ENCODE data around the gene ZNF524. TPM values are rescaled to one million over a fixed set of nuclear protein-coding genes. Genes with fewer than 3 reads are reported as not detected.
A peak's percentile ranks its signal among the peaks of the same experiment; 100 is the strongest.

Gene ZNF524
- total RNA-seq, 1 experiment from 2014 or later = 26.4 TPM

DNA sequence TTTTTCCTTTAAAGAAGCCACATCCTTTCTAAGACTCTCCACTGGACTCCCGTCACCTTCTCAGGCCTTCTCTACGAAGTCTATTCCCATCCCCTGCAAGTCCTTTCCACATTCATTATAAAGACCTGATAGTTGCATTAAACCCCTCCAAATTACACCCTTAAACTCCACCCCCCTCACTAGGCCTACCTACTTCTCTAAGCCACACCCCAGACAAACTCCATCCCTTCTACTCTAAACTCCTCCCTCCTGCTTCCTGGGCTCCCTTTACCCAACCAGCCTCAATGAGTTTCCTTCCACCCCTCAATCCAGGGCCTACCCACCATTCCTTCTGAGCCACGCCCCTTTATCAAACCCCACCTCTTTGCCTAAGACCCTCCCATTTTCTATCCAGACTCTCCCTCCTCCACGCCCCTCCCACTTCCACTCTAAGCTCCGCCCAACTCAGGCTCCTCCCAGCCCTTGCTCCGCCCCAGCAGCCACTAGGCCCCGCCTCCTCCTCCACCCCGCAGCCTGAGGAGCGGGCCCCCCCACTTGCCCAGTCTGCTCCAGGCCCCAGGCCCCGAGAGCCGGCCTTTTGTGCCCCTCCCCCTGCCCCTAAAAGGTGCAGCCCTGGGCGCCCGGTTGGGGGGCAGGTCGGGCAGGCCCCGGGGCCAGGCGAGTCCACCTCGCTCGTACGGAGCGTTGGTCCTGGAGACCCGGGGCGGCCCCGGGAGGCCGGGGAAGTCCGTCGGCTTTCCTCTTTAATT, 1.2 kb upstream of the ZNF524 start:
- peak overlapping the region; percentile 100 for H3K27ac ChIP-seq (ENCODE audit: low read length)
- ATAC-seq (peak; percentile 80), DNase-seq (ENCODE audit: low read depth, low spot score) (peak; percentile 83)
- ChIA-PET CTCF (interaction anchor here (0.6 to 0.8 kb wide), 2 partner anchors 21 to 31 kb away, joined by 5 to 7 read pairs; no protein-coding TSS in a partner anchor), POLR2A (interaction anchor here (0.5 to 1.6 kb wide), 6 partner anchors 9 to 191 kb away, joined by 3 to 12 read pairs (median 6); partner anchors contain the start of gene ZNF579)
- H3K4me3 ChIP-seq (ENCODE audit: low read depth in 2 of 2, low read length in 2 of 2) = peak overlapping the region; percentile 79 to 85
- in situ Hi-C loops (cut with HindIII; ENCODE audit: low pct_unique_long_range_greater_than_20kb, low sequenced_read_pairs) (no loop called here), intact Hi-C loops (cut with micrococcal nuclease; ENCODE audit: unreplicated experiment) (no loop called here)
- peaks cover 10% of the 10 kb centered on the region for H3K4me1 ChIP-seq (ENCODE audit: control insufficient read depth, insufficient read depth, low read length)
- peak; percentile 62; the same call in 1 of the 2 replicates for TF ChIP-seq POLR2AphosphoS5 (IDR thresholded peaks at IDR 0.05; ENCODE audit: low read depth, low read length)
- 0 out of 2 replicates have a peak, but pooled peaks have one; percentile 58 for TF ChIP-seq TCF7L2 (IDR thresholded peaks at IDR 0.05; ENCODE audit: low read depth, low read length)
- peak; percentile 63; the same call in 1 of the 2 replicates for TF ChIP-seq SIN3A (IDR thresholded peaks at IDR 0.05; ENCODE audit: borderline replicate concordance, insufficient read depth, low read depth, low read length)
- TF ChIP-seq, protein P1, sequence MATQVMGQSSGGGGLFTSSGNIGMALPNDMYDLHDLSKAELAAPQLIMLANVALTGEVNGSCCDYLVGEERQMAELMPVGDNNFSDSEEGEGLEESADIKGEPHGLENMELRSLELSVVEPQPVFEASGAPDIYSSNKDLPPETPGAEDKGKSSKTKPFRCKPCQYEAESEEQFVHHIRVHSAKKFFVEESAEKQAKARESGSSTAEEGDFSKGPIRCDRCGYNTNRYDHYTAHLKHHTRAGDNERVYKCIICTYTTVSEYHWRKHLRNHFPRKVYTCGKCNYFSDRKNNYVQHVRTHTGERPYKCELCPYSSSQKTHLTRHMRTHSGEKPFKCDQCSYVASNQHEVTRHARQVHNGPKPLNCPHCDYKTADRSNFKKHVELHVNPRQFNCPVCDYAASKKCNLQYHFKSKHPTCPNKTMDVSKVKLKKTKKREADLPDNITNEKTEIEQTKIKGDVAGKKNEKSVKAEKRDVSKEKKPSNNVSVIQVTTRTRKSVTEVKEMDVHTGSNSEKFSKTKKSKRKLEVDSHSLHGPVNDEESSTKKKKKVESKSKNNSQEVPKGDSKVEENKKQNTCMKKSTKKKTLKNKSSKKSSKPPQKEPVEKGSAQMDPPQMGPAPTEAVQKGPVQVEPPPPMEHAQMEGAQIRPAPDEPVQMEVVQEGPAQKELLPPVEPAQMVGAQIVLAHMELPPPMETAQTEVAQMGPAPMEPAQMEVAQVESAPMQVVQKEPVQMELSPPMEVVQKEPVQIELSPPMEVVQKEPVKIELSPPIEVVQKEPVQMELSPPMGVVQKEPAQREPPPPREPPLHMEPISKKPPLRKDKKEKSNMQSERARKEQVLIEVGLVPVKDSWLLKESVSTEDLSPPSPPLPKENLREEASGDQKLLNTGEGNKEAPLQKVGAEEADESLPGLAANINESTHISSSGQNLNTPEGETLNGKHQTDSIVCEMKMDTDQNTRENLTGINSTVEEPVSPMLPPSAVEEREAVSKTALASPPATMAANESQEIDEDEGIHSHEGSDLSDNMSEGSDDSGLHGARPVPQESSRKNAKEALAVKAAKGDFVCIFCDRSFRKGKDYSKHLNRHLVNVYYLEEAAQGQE (IDR thresholded peaks at IDR 0.05; ENCODE audit: insufficient read depth in 1 of 2, low read depth in 2 of 2, low read length in 1 of 2) = no peak
- H3K36me3 ChIP-seq (ENCODE audit: control insufficient read depth, insufficient read depth, low read length) = no peaks in the 10 kb centered on the region; the same call in 1 of the 2 replicates
- no peaks in the 10 kb centered on the region for H3K9me3 ChIP-seq (ENCODE audit: control insufficient read depth, insufficient read depth, low read depth, low read length)
- BruUV-seq (replicated peaks) = no TSS peak
- no peaks in the 10 kb centered on the region for H3K27me3 ChIP-seq (ENCODE audit: control insufficient read depth, insufficient read depth, low read length)

DNA sequence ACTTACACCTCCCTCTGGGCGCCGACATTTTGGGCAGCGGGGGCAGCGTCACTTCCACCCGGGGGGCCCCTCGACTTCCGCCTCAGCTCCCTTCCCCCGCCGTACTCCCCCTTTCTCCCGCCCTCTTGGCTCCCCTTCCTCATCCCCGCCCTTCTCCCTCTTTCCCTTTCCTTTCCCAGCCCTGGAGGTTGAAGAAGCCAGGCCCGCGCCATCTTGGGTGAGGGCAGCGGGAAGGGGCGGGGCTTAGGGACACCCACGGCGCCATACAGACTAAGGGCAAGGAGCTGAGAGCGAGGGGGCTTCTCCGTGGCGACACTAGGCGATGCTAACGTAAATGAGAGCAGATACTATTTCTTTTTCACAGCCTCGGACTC, 633 bp upstream of the ZNF524 start, which contains the start of gene FIZ1:
FIZ1 (minus strand) TSS at position 50 of the 374 bp plus-strand sequence. CDS start 1,652 bp downstream, outside the sequence.
- Histone ChIP-seq H3K36me3 (ENCODE audit: control insufficient read depth, insufficient read depth, low read length) (no peaks in the 10 kb centered on the region; the same call in 1 of the 2 replicates), H3K27ac (ENCODE audit: low read length) (peak within 1 kb of the TSS; percentile 100), H3K9me3 (ENCODE audit: control insufficient read depth, insufficient read depth, low read depth, low read length) (no peaks in the 10 kb centered on the region), H3K27me3 (ENCODE audit: control insufficient read depth, insufficient read depth, low read length) (no peaks in the 10 kb centered on the region), H3K4me3 (ENCODE audit: low read depth in 2 of 2, low read length in 2 of 2) (peak within 1 kb of the TSS; percentile 79 to 85), H3K4me1 (ENCODE audit: control insufficient read depth, insufficient read depth, low read length) (peaks cover 14% of the 10 kb centered on the region)
- CTCF ChIA-PET = interaction anchor here (0.6 to 0.8 kb wide), 2 partner anchors 20 to 30 kb away, joined by 5 to 7 read pairs; no protein-coding TSS in a partner anchor
- peak; percentile 94 for DNase-seq (ENCODE audit: low read depth, low spot score)
- TF ChIP-seq TCF7L2 (IDR thresholded peaks at IDR 0.05; ENCODE audit: low read depth, low read length) (no peak; the same call in 1 of the 2 replicates), SIN3A (IDR thresholded peaks at IDR 0.05; ENCODE audit: borderline replicate concordance, insufficient read depth, low read depth, low read length) (peak; percentile 10; the same call in 1 of the 2 replicates), POLR2AphosphoS5 (IDR thresholded peaks at IDR 0.05; ENCODE audit: low read depth, low read length) (peak; percentile 10; the same call in 1 of the 2 replicates)
- TF ChIP-seq, protein P2, sequence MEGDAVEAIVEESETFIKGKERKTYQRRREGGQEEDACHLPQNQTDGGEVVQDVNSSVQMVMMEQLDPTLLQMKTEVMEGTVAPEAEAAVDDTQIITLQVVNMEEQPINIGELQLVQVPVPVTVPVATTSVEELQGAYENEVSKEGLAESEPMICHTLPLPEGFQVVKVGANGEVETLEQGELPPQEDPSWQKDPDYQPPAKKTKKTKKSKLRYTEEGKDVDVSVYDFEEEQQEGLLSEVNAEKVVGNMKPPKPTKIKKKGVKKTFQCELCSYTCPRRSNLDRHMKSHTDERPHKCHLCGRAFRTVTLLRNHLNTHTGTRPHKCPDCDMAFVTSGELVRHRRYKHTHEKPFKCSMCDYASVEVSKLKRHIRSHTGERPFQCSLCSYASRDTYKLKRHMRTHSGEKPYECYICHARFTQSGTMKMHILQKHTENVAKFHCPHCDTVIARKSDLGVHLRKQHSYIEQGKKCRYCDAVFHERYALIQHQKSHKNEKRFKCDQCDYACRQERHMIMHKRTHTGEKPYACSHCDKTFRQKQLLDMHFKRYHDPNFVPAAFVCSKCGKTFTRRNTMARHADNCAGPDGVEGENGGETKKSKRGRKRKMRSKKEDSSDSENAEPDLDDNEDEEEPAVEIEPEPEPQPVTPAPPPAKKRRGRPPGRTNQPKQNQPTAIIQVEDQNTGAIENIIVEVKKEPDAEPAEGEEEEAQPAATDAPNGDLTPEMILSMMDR (IDR thresholded peaks at IDR 0.05) = no peak
- TF ChIP-seq, protein P1 (IDR thresholded peaks at IDR 0.05; ENCODE audit: insufficient read depth in 1 of 2, low read depth in 2 of 2, low read length in 1 of 2) = no peak
- peak; percentile 90 for ATAC-seq
- in situ Hi-C loops (cut with HindIII; ENCODE audit: low pct_unique_long_range_greater_than_20kb, low sequenced_read_pairs) (no loop called here), intact Hi-C loops (cut with micrococcal nuclease; ENCODE audit: unreplicated experiment) (no loop called here)
- POLR2A ChIA-PET = interaction anchor here (0.5 to 1.6 kb wide), 7 partner anchors 10 to 192 kb away, joined by 3 to 12 read pairs (median 4); partner anchors contain the start of gene ZNF579
- no TSS peak for BruUV-seq (replicated peaks)

Measured in Panc1 (cell line).